Fibroblast of lung (primary cell): ENCODE measurements around the gene CD48. TPM values are rescaled to one million over a fixed set of nuclear protein-coding genes. Genes with fewer than 3 reads are reported as not detected.

ENCODE experiments used
- DNase-seq, 2 donors: peaks; one replicate each; pipeline versions ENCODE4 v3.0.0 to v3.0.0-alpha.2; 2010; ENCODE audit warnings: low read depth in 2 of 2
- H2AFZ ChIP-seq: 2 replicates; pipeline ENCODE4 v1.5.1; 2012; ENCODE audit warnings: low read length, control low read depth, inconsistent platforms
- H3K27ac ChIP-seq: 2 replicates; pipeline ENCODE4 v1.5.1; 2011; ENCODE audit warnings: low read length, control low read depth; ENCODE audit not compliant: insufficient read depth
- H3K27me3 ChIP-seq: 2 replicates; pipeline ENCODE4 v1.5.1; 2011; ENCODE audit warnings: mild to moderate bottlenecking, low read length; ENCODE audit not compliant: control insufficient read depth, insufficient read depth
- H3K36me3 ChIP-seq: 2 replicates; pipeline ENCODE4 v1.5.1; 2011; ENCODE audit warnings: low read length; ENCODE audit not compliant: control insufficient read depth, insufficient read depth
- H3K4me1 ChIP-seq: 2 replicates; pipeline ENCODE4 v1.5.1; 2011; ENCODE audit warnings: low read length; ENCODE audit not compliant: control insufficient read depth, insufficient read depth; ENCODE audit errors: extremely low read depth
- H3K4me2 ChIP-seq: 2 replicates; pipeline ENCODE4 v1.5.1; 2011; ENCODE audit warnings: low read length, control low read depth; ENCODE audit not compliant: insufficient read depth; ENCODE audit errors: extremely low read depth
- H3K4me3 ChIP-seq, 4 experiments: fragments of 200-600 bp in 1 of 4; sonication (generic) in 1 of 4; replicated peaks in 1 of 4; 2 replicates each; pipeline ENCODE4 v1.5.1; 2011 to 2016; ENCODE audit warnings: low read length in 4 of 4, low read depth in 3 of 4, mild to moderate bottlenecking in 3 of 4, control low read depth in 2 of 4, inconsistent platforms in 1 of 4, mixed read lengths in 1 of 4; ENCODE audit not compliant: insufficient read depth in 1 of 4; ENCODE audit errors: control extremely low read depth in 1 of 4
- H3K79me2 ChIP-seq: 2 replicates; pipeline ENCODE4 v1.5.1; 2012; ENCODE audit warnings: mild to moderate bottlenecking, low read length, inconsistent platforms; ENCODE audit not compliant: control insufficient read depth, insufficient read depth
- H3K9ac ChIP-seq: 2 replicates; pipeline ENCODE4 v1.5.1; 2011; ENCODE audit warnings: mild to moderate bottlenecking, low read length, control low read depth; ENCODE audit not compliant: insufficient read depth
- H3K9me3 ChIP-seq: 2 replicates; pipeline ENCODE4 v1.5.1; 2012; ENCODE audit warnings: low read depth, low read length; ENCODE audit not compliant: control insufficient read depth, insufficient read depth
- H4K20me1 ChIP-seq: 2 replicates; pipeline ENCODE4 v1.5.1; 2011; ENCODE audit warnings: low read length; ENCODE audit not compliant: control insufficient read depth, insufficient read depth; ENCODE audit errors: extremely low read depth
- EZH2 ChIP-seq: IDR thresholded peaks from 2 replicates; pipeline ENCODE4 v1.5.1; 2012; ENCODE audit warnings: low read length, control low read depth, mild to moderate bottlenecking; ENCODE audit errors: missing control alignments
- polyA plus RNA-seq, 2 donors: library from polyadenylated mRNA; depleted of rRNA in 1 of 2; stranded (reverse) in 1 of 2; unstranded in 1 of 2; fragments of >200 nt; gene quantifications; 2 replicates each; pipeline ENCODE4 v1.2.1, GENCODE V29; 2011 to 2012; ENCODE audit warnings: missing spikeins in 1 of 2
- total RNA-seq: library from RNA; depleted of rRNA; stranded (reverse); fragments of >200 nt; gene quantifications from 2 replicates; pipeline ENCODE4 v1.2.1, GENCODE V29; 2014
- TF ChIP-seq, protein P1 (sequence below), 2 donors: IDR thresholded peaks in 1 of 2; conservative IDR thresholded peaks in 1 of 2; 1 replicate in 1 of 2; 2 replicates in 1 of 2; pipeline ENCODE4 v1.5.1; 2011 to 2012; ENCODE audit warnings: low read length in 2 of 2, control low read depth in 1 of 2, inconsistent platforms in 1 of 2, low read depth in 1 of 2, mild to moderate bottlenecking in 1 of 2

CD48 gene
- total and polyA plus RNA-seq, 2 donors (not counting 1 experiment from before 2014, with no cell fraction given) = not detected

DNA sequence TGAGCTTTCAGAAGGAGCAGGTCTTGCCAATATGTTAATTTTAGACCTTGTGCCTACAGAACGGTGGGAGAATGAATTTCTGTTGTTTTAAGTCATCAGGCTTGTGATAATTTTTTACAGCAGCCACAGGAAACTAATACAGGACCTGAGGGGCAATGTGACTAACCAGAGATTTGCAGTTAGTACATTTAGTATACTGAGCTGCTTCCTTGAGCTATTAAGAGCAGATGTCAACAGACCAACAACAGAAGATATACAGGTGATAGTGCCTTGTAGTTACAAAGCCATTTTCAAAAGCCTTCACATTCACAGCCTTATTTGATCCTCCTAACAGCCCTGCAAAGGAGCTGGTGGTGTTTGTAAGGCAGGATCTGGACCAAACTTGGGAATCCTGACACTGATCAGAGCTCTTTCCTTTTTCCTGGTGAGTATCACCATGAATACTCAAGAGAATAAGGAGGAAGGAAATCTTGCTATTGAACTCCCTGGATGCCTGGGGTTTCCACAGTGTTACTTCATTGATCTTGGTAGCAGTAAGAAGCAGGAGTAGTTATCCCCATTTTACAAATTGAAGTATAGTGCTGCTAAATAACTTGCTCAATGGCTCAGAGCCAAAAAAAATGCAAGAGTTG, 60.1 kb downstream of the CD48 start:
- no peak for DNase-seq
- TF ChIP-seq EZH2 = no peak
- TF ChIP-seq, protein P1, sequence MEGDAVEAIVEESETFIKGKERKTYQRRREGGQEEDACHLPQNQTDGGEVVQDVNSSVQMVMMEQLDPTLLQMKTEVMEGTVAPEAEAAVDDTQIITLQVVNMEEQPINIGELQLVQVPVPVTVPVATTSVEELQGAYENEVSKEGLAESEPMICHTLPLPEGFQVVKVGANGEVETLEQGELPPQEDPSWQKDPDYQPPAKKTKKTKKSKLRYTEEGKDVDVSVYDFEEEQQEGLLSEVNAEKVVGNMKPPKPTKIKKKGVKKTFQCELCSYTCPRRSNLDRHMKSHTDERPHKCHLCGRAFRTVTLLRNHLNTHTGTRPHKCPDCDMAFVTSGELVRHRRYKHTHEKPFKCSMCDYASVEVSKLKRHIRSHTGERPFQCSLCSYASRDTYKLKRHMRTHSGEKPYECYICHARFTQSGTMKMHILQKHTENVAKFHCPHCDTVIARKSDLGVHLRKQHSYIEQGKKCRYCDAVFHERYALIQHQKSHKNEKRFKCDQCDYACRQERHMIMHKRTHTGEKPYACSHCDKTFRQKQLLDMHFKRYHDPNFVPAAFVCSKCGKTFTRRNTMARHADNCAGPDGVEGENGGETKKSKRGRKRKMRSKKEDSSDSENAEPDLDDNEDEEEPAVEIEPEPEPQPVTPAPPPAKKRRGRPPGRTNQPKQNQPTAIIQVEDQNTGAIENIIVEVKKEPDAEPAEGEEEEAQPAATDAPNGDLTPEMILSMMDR (conservative IDR thresholded peaks at IDR 0.05 in 1 of 2, IDR thresholded peaks at IDR 0.05 in 1 of 2; ENCODE audit: low read depth in 1 of 2, low read length in 2 of 2) = no peak
- no peaks in the 10 kb centered on the region for H3K79me2 ChIP-seq
- H3K9ac ChIP-seq = no peak overlapping the region
- H4K20me1 ChIP-seq = no peaks in the 10 kb centered on the region
- no peaks in the 10 kb centered on the region for H3K9me3 ChIP-seq
- H2AFZ ChIP-seq = no peak overlapping the region
- no peak overlapping the region for H3K27ac ChIP-seq
- H3K27me3 ChIP-seq = no peaks in the 10 kb centered on the region
- no peak overlapping the region for H3K4me3 ChIP-seq
- no peaks in the 10 kb centered on the region for H3K4me1 ChIP-seq
- H3K36me3 ChIP-seq = no peaks in the 10 kb centered on the region
- H3K4me2 ChIP-seq = no peak overlapping the region

DNA sequence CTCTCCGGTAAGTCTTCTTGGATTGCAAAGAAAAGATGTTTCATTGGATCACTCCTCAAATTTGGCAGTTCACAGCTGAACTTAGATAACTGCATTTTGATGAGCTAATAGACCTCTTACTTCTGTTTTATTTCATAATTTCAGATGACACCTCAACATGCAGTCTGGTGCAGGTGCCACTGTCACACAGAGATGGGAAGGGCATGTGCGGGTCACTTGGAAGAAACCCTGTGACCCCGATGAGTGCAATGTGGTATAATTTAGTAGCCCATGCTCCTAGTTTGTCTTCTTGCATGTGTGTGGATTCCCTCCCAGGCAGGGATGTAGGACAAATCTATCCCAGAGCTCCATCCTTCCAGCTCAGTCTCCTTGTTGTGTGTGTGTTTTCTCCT, 64.3 kb downstream of the CD48 start:
- Histone ChIP-seq H3K9ac (no peak overlapping the region), H3K4me3 (no peak overlapping the region), H3K36me3 (no peaks in the 10 kb centered on the region), H3K4me2 (no peak overlapping the region), H2AFZ (no peak overlapping the region), H3K4me1 (no peaks in the 10 kb centered on the region), H3K27ac (no peak overlapping the region), H3K27me3 (no peaks in the 10 kb centered on the region), H3K79me2 (no peaks in the 10 kb centered on the region), H3K9me3 (no peaks in the 10 kb centered on the region), H4K20me1 (no peaks in the 10 kb centered on the region)
- no peak for DNase-seq
- TF ChIP-seq, protein P1 (conservative IDR thresholded peaks at IDR 0.05 in 1 of 2, IDR thresholded peaks at IDR 0.05 in 1 of 2; ENCODE audit: low read depth in 1 of 2, low read length in 2 of 2) = no peak
- TF ChIP-seq EZH2 = no peak

DNA sequence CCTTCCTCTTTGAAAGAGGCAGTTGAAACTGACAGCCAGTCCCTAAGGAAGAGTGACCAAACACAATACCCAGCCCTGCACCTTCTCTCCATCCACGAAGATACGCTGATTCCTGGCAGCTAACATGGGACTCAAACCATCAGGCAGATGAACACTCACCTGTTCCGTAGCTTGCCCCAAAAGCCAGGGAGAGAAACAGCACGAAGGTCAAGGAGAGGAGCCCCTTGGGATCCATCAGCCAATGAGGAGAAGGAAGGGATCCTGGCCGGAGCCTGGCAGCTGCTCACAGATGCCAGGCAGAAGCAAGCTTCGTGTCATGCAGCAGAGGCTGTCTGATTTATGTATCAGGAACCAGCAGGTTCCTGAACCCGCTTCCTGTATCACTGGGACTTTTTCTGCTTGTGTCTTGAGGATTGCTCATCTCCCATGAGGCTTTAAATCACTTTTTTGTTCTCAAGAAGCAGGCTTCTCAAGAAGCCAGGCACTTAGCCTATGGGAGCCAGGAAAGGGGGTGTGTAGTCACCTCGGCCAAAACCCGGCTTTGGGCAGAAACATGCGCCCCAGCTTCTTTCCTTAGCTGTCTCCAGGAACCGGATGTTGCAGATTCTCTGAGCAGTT, 64.8 kb downstream of the CD48 start, which contains the start of gene SLAMF1:
Gene SLAMF1, minus strand, starts transcription at position 334 of the 618 bp plus-strand sequence. Its CDS starts 99 bp downstream, at position 235.
- no peaks in the 10 kb centered on the region for H3K27me3 ChIP-seq
- H3K79me2 ChIP-seq = no peaks in the 10 kb centered on the region
- H3K36me3 ChIP-seq = no peaks in the 10 kb centered on the region
- H2AFZ ChIP-seq = no peak within 1 kb of the TSS
- H3K4me1 ChIP-seq = no peaks in the 10 kb centered on the region
- H3K9ac ChIP-seq = no peak within 1 kb of the TSS
- TF ChIP-seq, protein P1 (conservative IDR thresholded peaks at IDR 0.05 in 1 of 2, IDR thresholded peaks at IDR 0.05 in 1 of 2; ENCODE audit: low read depth in 1 of 2, low read length in 2 of 2) = no peak
- TF ChIP-seq EZH2 = no peak
- no peak within 1 kb of the TSS for H3K4me3 ChIP-seq
- no peak within 1 kb of the TSS for H3K27ac ChIP-seq
- no peaks in the 10 kb centered on the region for H3K9me3 ChIP-seq
- DNase-seq = no peak
- no peaks in the 10 kb centered on the region for H4K20me1 ChIP-seq
- H3K4me2 ChIP-seq = no peak within 1 kb of the TSS
